Suppressor macrophage treated with lipopolysaccharide for 1 hour (primary cell): ENCODE results near the gene STMN3.
"Not testable (repeated sequence)": the region's sequence is repeated elsewhere in the genome, so short reads cannot be mapped to it uniquely, and the experiment has no call there.

Source experiments
- DNase-seq, 3 donors: peaks; one replicate each; pipeline ENCODE4 v3.0.0-alpha.2; 2020 to 2022

Gene STMN3

DNA sequence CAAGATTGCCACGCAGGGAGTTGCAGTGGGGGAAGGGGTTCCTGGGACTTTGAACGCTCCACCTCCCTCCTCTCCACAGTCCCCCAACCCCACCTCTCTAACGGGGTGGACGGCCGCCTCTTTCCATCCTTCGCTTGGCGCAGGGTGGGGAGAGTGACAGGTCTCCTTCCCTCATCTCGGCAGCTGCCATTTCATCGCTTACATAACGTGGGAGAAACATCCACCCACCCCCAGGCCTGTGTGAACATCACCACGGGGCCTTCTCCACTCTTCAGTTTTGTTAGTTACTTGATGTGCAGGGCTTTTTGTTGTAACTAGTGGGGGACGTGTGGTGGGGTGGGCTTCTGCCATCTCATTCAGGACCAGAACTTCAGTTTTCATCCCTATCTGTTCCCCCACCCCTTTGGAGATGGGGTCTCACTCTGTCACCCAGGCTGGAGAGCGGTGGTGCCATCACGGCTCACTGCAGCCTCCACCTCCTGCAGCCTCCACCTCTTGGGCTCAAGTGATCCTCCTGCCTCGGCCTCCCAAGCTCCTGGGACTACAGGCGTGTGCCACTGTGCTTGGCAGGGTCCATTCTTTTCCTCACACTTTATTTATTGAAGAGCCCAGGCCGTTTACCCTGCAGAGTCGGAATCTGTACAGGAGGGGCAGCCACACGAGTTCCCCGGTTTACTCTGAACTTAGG is 22.6 kb upstream of the STMN3 start:
- DNase-seq: no peak

- no peak for DNase-seq
These were observed 20.7 kb upstream of the STMN3 start for GRCh38 chr20:63673951-63674350.

GRCh38 chr20:63672666-63673065 is 19.4 kb upstream of the STMN3 start:
- DNase-seq: no peak

- not testable (repeated sequence) for DNase-seq
These were observed 18.5 kb upstream of the STMN3 start for GRCh38 chr20:63671695-63672094.

GRCh38 chr20:63668351-63668750 is 15.1 kb upstream of the STMN3 start:
- no peak for DNase-seq

DNA sequence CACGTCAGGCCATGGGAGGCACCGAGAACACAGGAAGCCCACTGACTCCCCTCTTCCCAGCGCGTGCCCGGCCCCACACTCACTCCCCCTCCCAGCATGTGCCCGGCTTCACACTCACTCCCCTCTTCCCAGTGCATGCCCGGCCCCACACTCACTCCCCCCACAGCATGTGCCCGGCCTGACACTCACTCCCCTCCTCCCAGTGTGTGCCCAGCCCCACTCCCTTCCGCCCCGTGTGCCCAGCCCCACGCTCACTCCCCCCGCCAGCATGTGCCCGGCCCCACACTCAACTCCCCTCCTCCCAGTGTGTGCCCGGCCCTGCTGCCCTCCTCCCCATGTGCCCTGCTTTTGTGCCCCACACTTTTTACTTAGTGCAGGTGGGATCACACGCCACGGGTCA is 14.6 kb upstream of the STMN3 start:
- no peak for DNase-seq

- no peak for DNase-seq
These were observed 12.5 kb upstream of the STMN3 start for GRCh38 chr20:63665708-63666107.

DNA sequence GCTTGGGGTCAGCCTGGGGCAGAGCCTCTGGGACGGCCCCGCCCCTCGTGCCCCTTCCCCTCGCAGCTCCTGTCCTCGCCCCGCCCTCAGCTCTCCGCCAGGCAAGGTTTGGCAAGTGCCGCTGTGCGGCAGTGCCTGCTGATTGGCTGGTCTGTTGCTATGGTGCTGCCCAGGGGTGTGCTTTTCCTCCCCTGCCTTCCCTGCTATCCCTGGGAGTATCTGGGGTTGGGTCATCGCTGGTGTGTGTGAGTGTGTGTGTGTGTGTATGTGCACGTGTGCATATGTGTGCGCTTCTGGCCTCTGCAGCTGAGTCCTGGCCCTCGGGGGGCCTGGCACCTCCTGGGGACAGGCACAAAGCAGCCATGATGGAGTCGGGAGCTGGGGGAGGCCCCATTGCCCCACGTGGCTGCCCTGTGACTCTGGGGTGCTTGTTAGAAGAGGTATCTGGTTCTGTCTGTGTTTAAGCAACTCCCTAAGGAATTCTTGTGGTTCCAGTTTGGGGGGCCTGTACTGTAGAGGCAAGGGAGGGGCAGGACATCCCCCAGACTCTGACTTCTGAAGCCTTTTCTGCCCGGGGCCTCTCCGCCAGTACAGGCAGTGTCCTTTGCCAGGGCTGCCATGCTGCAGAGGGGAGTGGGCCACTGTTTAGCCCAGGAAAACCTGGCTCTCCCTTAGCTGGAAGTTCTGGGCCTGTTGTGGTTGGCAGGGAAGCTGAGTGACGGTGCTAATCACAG is 11.8 kb upstream of the STMN3 start:
- no peak for DNase-seq

DNA sequence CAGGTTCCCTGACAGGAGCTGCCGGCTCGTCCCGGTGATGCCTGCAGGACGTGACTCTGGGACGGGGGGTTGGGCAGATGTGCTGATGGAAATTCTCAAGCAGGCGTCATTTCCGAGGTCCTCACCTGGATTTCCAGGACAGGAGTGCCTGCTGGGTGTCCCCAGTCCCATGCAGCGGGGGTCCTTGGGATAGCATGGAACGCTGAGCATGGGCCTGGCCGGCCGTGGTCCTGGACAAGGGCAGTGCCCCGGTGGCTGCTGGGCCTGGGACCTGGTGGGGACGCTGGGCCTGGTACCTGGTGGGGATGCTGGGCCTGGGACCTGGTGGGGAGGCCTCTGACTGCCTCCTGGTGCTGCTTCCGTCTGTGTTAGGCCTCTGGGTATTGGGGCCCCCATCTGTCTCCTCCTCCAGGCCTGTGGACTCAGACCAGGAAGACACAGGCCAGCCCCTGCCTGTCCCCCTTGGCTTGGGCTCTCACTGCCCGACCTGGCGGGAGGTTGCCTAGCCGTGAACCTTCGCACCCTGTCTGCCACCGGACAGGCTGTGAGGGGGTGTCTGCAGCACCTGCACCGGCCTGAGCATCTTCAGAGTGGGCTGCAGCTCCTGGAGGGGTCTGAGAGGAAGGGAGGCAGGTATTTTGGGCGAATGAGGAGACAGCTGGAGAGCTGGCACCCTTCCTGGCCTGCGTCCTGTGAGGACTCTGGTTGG is 11.1 kb upstream of the STMN3 start:
- no peak for DNase-seq

GRCh38 chr20:63663332-63664066 is 10.3 kb upstream of the STMN3 start:
- DNase-seq: no peak

GRCh38 chr20:63662813-63663189 is 9.6 kb upstream of the STMN3 start:
- DNase-seq: no peak

GRCh38 chr20:63661959-63662812 is 9.0 kb upstream of the STMN3 start:
- no peak for DNase-seq

GRCh38 chr20:63661108-63661507 is 7.9 kb upstream of the STMN3 start:
- DNase-seq: no peak

DNA sequence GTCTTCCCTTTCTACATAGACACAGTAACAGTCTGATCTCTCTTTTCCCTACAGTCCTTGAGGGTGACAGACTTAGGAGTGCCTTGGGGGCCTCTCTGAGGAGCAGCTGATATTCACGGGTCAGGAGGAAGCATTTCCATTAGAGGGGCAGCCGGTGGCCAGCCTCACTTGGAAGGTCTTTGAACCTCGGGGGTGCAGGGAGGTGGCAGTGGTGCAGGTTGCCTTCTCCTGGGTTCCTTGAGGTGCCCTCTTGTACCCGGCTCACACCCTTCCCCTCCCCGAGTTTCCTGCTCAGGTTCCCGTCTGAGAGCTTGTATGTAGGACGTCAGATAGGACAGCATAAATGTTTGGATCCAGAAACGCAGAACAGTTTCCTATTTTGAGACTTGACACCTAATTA is 7.4 kb upstream of the STMN3 start:
- no peak for DNase-seq

DNA sequence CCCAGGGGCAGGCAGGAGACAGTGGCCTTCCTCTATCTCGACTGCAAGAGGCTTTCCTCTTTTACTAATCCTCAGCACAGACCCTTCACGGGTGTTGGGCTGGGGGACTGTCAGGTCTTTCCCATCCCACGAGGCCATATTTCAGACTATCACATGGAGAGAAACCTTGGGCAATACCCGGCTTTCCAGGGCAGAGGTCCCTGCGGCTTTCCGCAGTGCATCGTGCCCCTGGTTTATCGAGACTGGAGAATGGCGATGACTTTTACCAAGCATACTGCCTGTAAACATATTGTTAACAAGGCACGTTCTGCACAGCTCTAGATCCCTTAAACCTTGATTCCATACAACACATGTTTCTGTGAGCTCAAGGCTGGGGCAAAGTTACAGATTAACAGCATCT is 7.0 kb upstream of the STMN3 start:
- not testable (repeated sequence) for DNase-seq

DNA sequence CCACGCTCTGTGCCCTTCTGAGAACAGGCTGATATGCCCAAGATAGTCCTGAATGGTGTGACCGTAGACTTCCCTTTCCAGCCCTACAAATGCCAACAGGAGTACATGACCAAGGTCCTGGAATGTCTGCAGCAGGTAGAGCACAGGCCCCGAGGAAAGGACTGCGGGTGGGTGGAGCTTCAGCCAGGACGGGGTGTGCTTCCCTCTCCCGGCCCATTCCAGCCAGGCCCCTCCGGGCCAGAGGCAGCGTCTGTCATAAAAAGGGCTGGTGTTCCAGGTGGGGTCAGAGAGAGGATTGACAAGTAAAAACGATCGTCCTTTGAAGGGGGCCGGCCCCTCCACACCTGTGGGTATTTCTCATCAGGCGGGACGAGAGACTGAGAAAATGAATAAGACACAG is 6.1 kb upstream of the STMN3 start:
- DNase-seq: no peak

- DNase-seq: peak; percentile 71 to 73 (median 71)
These were observed 5.5 kb upstream of the STMN3 start for GRCh38 chr20:63658749-63659187.

DNA sequence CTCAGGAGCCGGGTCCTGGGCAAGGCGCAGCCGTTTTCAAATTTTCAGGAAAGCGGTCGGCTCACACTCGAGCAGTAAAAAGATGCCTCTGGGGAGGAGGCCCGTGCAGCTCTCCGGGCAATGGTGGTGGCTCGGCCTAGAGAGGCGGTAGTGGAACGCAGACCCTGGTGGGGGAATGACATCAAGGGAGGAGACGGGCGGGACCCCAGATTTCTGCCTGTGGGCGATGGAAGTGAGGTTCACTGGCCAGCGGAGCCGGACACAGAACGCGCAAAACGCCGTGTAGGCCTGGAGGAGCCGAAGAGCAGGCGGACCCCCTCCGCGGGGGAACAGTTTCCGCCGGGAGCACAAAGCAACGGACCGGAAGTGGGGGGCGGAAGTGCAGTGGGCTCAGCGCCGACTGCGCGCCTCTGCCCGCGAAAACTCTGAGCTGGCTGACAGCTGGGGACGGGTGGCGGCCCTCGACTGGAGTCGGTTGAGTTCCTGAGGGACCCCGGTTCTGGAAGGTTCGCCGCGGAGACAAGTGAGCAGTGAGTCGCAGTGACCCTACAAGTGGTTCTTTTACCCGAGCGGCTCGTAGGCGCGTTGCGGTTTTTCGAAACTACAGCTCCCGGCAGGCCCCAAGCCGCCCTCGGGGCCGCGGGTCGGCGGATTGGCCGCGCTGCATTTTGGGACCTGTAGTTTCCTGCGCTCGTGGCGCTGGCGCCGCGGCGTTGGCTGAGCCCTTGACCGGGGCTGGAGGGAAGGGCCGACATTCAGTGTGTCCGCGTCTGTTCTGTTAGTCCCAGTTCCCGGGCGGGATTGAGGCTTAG is 4.9 kb upstream of the STMN3 start, which contains the start of gene RTEL1:
Gene RTEL1, plus strand, starts transcription at position 376 of the 812 bp plus-strand sequence. CDS start 1,091 bp downstream, outside the sequence.
- peak; percentile 94 to 97 (median 96) for DNase-seq

DNA sequence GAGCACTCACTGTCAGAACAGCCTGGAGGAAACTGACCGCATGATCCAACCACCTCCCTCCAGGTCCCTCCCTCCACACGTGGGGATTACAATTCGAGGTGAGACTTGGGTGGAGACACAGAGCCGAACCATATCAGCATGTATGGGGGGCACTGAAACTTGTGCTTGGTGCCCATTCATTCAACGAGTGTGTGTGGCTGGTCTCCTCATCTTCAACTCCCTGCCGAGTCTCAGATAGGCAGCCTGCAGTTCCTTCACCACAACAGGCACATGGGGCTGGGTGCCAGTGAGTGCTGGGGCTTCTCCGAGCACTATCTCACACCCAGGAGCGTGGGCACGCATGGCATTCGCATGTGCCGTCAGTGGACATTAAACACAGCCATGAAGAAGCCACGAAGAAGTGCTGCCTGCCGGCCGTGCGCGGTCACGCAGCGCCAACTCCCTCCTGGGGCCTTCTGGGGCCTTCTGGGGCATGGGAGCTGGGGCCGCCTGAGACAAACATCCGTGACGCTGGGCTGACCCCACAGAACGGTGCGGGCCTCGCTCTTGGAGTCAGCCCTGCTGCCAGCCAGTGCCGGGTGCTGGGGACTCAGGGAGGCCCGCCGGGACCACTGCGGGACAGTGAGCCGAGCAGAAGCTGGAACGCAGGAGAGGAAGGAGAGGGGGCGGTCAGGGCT is 4.2 kb upstream of the STMN3 start:
- no peak for DNase-seq

DNA sequence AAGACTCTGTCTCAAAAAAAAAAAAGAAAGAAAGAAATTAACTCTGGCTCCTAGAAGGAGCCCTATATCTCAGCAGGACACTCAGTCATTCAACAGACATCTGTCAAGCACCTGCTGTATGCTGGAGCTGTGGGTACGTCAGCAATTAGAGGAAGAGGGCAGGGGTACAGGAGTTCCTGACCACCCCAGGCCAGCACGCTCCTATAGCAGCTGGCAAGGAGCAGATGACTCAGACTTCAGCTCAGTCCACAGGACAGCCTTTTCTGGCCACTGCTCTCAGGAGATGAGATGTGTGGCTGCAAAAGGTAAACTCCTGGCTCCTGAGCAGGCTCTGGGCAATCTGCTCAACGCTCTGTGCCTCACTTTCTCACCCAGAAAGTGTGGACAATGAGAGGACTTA is 3.2 kb upstream of the STMN3 start:
- no peak for DNase-seq

GRCh38 chr20:63655249-63655648 is 2.0 kb upstream of the STMN3 start:
- no peak for DNase-seq
